H1 (cell line): ENCODE data around the gene SERPINB5. TPM values are rescaled to one million over a fixed set of nuclear protein-coding genes. Genes with fewer than 3 reads are reported as not detected.

Experiments
- TBP ChIP-seq: IDR thresholded peaks from 2 replicates; pipeline ENCODE4 v1.6.1; 2011; ENCODE audit warnings: low read depth, low read length, improper control_type of control experiment
- polyA plus RNA-seq, 7 experiments: library from polyadenylated mRNA; depleted of rRNA in 3 of 7; stranded (reverse) in 5 of 7; unstranded in 2 of 7; fragments of >200 nt in 5 of 7; fragments of 200-250 nt in 2 of 7; gene quantifications; 1 replicate in 5 of 7; 2 replicates in 1 of 7; 4 replicates in 1 of 7; pipeline versions ENCODE4 v1.2.1 to v1.2.3, GENCODE V29; 2011 to 2013; ENCODE audit warnings: missing spikeins in 2 of 7, mixed read lengths in 2 of 7
- total RNA-seq: library from RNA; stranded (reverse); fragmentation: NEBNext Ultra II Directional; extraction: Animal tissue kit (Norgen Biotek cat#: 25700); gene quantifications from 2 replicates; pipeline ENCODE4 v1.2.1, GENCODE V29; 2021
- TF ChIP-seq, protein P1 (sequence below): IDR thresholded peaks from 2 replicates; pipeline ENCODE4 v1.6.1; 2011; ENCODE audit warnings: low read depth, mild to moderate bottlenecking, low read length; ENCODE audit not compliant: insufficient read depth

The SERPINB5 gene
- total and polyA plus RNA-seq, 2 of the 8 experiments (the other 6 are each of a cell fraction or from before 2014, with no cell fraction given) = 0.03 TPM; not detected in 1

DNA sequence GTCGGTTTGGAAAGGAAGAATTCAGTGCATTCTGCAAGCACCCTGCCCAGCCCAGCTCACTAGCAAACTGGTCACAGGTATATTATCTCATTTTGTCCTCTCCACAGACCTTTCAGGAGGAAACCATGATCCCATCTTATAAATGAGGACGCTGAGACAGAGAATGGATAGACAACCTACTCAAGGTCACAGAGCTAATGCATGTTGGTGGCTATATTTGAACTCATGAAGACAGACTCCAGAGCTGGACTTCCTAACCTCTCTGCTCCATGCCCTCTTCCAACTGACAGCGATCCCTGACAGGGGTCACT lies 29.5 kb downstream of the SERPINB5 start (continued):
- TF ChIP-seq, protein P1, sequence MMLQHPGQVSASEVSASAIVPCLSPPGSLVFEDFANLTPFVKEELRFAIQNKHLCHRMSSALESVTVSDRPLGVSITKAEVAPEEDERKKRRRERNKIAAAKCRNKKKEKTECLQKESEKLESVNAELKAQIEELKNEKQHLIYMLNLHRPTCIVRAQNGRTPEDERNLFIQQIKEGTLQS = no peak
- no peak for TF ChIP-seq TBP
